Hepatocyte (in vitro differentiated cells): ENCODE results near the gene STK38L. TPM values are rescaled to one million over a fixed set of nuclear protein-coding genes. Genes with fewer than 3 reads are reported as not detected.

ENCODE experiments used
- DNase-seq: peaks from one replicate; pipeline ENCODE4 v3.0.0-alpha.2; 2016; ENCODE audit warnings: low spot score
- H2AFZ ChIP-seq: fragments of 200-600 bp; sonication (generic); 2 replicates; pipeline ENCODE4 v1.6.0; 2016; ENCODE audit warnings: antibody characterized with exemption, mild to moderate bottlenecking
- H3K27ac ChIP-seq: fragments of 200-600 bp; sonication (generic); 2 replicates; pipeline ENCODE4 v1.5.1; 2016; ENCODE audit warnings: mild to moderate bottlenecking
- H3K27me3 ChIP-seq: fragments of 200-600 bp; sonication (generic); 2 replicates; pipeline ENCODE4 v1.6.1; 2016
- H3K36me3 ChIP-seq: fragments of 200-600 bp; sonication (generic); replicated peaks from 2 replicates; pipeline ENCODE4 v1.5.1; 2016; ENCODE audit warnings: low read depth; ENCODE audit not compliant: insufficient read depth
- H3K4me1 ChIP-seq: fragments of 200-600 bp; sonication (generic); 2 replicates; pipeline ENCODE4 v1.5.1; 2016; ENCODE audit warnings: mild to moderate bottlenecking, moderate library complexity; ENCODE audit not compliant: insufficient read depth
- H3K4me2 ChIP-seq: fragments of 200-600 bp; sonication (generic); 2 replicates; pipeline ENCODE4 v1.6.0; 2016
- H3K4me3 ChIP-seq: fragments of 200-600 bp; sonication (generic); 2 replicates; pipeline ENCODE4 v1.5.1; 2016; ENCODE audit warnings: mild to moderate bottlenecking
- H3K79me2 ChIP-seq: fragments of 200-600 bp; sonication (generic); 2 replicates; pipeline ENCODE4 v1.6.0; 2017; ENCODE audit warnings: mild to moderate bottlenecking
- H3K9me2 ChIP-seq: fragments of 200-600 bp; sonication (generic); replicated peaks from 2 replicates; pipeline ENCODE4 v1.6.0; 2017; ENCODE audit warnings: mild to moderate bottlenecking; ENCODE audit not compliant: insufficient read depth
- H3K9me3 ChIP-seq: fragments of 200-600 bp; sonication (generic); 2 replicates; pipeline ENCODE4 v1.5.1; 2016; ENCODE audit warnings: low read depth, mild to moderate bottlenecking
- H4K20me1 ChIP-seq: fragments of 200-600 bp; sonication (generic); 2 replicates; pipeline ENCODE4 v1.6.0; 2016; ENCODE audit warnings: mild to moderate bottlenecking; ENCODE audit not compliant: insufficient read depth, poor library complexity, severe bottlenecking
- CTCF ChIP-seq: fragments of 200-600 bp; sonication (generic); IDR thresholded peaks from 2 replicates; pipeline ENCODE4 v1.5.1; 2016; ENCODE audit warnings: antibody characterized with exemption, mild to moderate bottlenecking; ENCODE audit not compliant: poor library complexity
- EZH2 ChIP-seq: fragments of 200-600 bp; sonication (generic); IDR thresholded peaks from 2 replicates; pipeline ENCODE4 v1.6.1; 2016; ENCODE audit warnings: antibody characterized with exemption, mild to moderate bottlenecking, borderline replicate concordance
- EZH2phosphoT487 ChIP-seq: fragments of 200-600 bp; sonication (generic); IDR thresholded peaks from one replicate; pipeline ENCODE4 v1.6.1; 2018; ENCODE audit warnings: antibody characterized with exemption, mild to moderate bottlenecking, low read depth, moderate library complexity; ENCODE audit not compliant: unreplicated experiment, severe bottlenecking
- WGBS: methylation state at CpG from one replicate; pipeline ENCODE4 v1.1.6; 2016; ENCODE audit warnings: low lambda C conversion rate; ENCODE audit errors: missing lambda C conversion rate; 5-methylcytosine and 5-hydroxymethylcytosine counted together
- polyA plus RNA-seq: library from polyadenylated mRNA; unstranded; fragments of >200 nt; fragmentation: Nextera tagmentation; extraction: Ambion mirVana; gene quantifications from 2 replicates; pipeline ENCODE4 v1.2.1, GENCODE V29; 2016
- total RNA-seq: library from RNA; depleted of rRNA; stranded (reverse); fragments of >200 nt; gene quantifications from 2 replicates; pipeline ENCODE4 v1.2.3, GENCODE V29; 2014

STK38L gene
- total and polyA plus RNA-seq, 2 experiments from 2014 or later: 18.8 to 36.7 TPM

- H3K4me1 ChIP-seq: no peaks in the 10 kb centered on the region
- no peak for TF ChIP-seq CTCF
- no peak for TF ChIP-seq EZH2
- TF ChIP-seq EZH2phosphoT487: no peak
- no peaks in the 10 kb centered on the region for H3K9me3 ChIP-seq
- H3K27me3 ChIP-seq: no peaks in the 10 kb centered on the region
- H3K4me2 ChIP-seq: no peak overlapping the region
- no peak overlapping the region for H3K4me3 ChIP-seq
- no peaks in the 10 kb centered on the region for H3K79me2 ChIP-seq
- no peak for DNase-seq
- H3K27ac ChIP-seq: no peak overlapping the region
- no peaks in the 10 kb centered on the region for H3K9me2 ChIP-seq
- no peak overlapping the region for H2AFZ ChIP-seq
- WGBS: 94% methylated on average over 4 of the region's 4 CpGs
- H3K36me3 ChIP-seq: no peaks in the 10 kb centered on the region
- H4K20me1 ChIP-seq: no peaks in the 10 kb centered on the region
Observed at GRCh38 chr12:27345376-27345775, 101.3 kb downstream of the STK38L start.

DNA sequence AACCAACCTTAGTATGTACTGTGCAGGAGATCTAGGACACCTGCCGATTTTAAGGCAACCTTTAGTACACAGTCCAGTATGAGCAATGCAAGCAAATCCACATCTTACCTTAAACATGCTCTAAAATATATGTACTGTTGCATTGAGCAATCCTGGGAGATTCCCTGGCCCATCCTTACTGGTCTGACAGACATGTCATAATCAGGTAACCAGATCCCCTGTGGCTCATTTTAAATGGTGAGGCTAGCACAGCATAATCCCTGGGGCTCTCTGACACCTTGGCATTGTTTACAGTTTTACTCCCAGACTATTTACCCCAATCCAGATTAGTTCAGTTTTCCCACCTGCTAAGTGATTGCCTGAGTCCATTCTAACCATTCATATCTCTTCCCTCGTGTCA is 103.7 kb downstream of the STK38L start:
- H3K27me3 ChIP-seq: no peaks in the 10 kb centered on the region
- H4K20me1 ChIP-seq: no peaks in the 10 kb centered on the region
- no peaks in the 10 kb centered on the region for H3K9me3 ChIP-seq
- no peak for DNase-seq
- no peaks in the 10 kb centered on the region for H3K79me2 ChIP-seq
- no peak overlapping the region for H3K4me2 ChIP-seq
- H3K27ac ChIP-seq: no peak overlapping the region
- H3K36me3 ChIP-seq: no peaks in the 10 kb centered on the region
- 53% methylated on average over 2 of the region's 2 CpGs for WGBS
- no peaks in the 10 kb centered on the region for H3K9me2 ChIP-seq
- TF ChIP-seq CTCF (no peak), EZH2phosphoT487 (no peak), EZH2 (no peak)
- no peak overlapping the region for H2AFZ ChIP-seq
- H3K4me1 ChIP-seq: no peaks in the 10 kb centered on the region
- no peak overlapping the region for H3K4me3 ChIP-seq

DNA sequence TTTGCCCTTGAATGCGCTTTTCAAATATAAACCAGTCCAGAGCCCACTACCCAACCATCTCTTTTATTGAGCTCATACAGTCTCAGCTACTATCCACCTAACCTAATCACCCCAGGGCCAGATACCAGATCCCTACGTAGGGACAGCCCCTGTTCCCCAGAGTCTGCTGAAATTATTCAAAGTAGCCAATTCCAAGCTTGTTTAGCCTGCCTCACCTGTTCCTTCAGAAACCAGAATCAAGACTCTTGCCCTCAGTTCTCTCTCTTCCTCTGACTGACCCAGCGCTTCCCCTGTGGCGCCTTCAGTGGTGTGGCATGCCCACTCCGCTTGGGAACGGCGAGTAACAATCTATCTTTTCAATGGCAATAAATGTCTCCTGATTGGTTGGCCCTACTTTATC is 107.4 kb downstream of the STK38L start:
- Histone ChIP-seq H3K4me2 (no peak overlapping the region), H3K27me3 (no peaks in the 10 kb centered on the region), H3K4me1 (no peaks in the 10 kb centered on the region), H3K4me3 (no peak overlapping the region), H2AFZ (no peak overlapping the region), H3K79me2 (no peaks in the 10 kb centered on the region), H3K9me2 (no peaks in the 10 kb centered on the region), H3K27ac (no peak overlapping the region), H3K36me3 (no peaks in the 10 kb centered on the region), H3K9me3 (no peaks in the 10 kb centered on the region), H4K20me1 (no peaks in the 10 kb centered on the region)
- no peak for TF ChIP-seq CTCF
- TF ChIP-seq EZH2: no peak
- no peak for TF ChIP-seq EZH2phosphoT487
- WGBS: 94% methylated on average over 7 of the region's 7 CpGs
- no peak for DNase-seq

GRCh38 chr12:27355486-27355885 is 111.4 kb downstream of the STK38L start:
- Histone ChIP-seq H4K20me1 (no peaks in the 10 kb centered on the region), H3K79me2 (no peaks in the 10 kb centered on the region), H3K4me2 (no peak overlapping the region), H3K4me3 (no peak overlapping the region), H3K9me2 (no peaks in the 10 kb centered on the region), H2AFZ (no peak overlapping the region), H3K27me3 (no peaks in the 10 kb centered on the region), H3K36me3 (no peaks in the 10 kb centered on the region), H3K9me3 (no peaks in the 10 kb centered on the region), H3K4me1 (no peaks in the 10 kb centered on the region), H3K27ac (no peak overlapping the region)
- WGBS: 86% methylated on average over 2 of the region's 2 CpGs
- TF ChIP-seq CTCF (no peak), EZH2 (no peak), EZH2phosphoT487 (no peak)
- DNase-seq: no peak
